Caco-2 (cell line): ENCODE data around the gene GLYATL1. TPM values are rescaled to one million over a fixed set of nuclear protein-coding genes. Genes with fewer than 3 reads are reported as not detected.

Experiments
- total RNA-seq: library from RNA; stranded (reverse); gene quantifications from 2 replicates; pipeline ENCODE4 v1.2.3, GENCODE V29; 2022

GLYATL1 gene
- total RNA-seq, 1 experiment from 2014 or later, result 4.0 TPM

Other genes with a start within 250 kb of the GLYATL1 start
- not detected in 2 replicates for gene GLYAT, start 207.5 kb upstream of the GLYATL1 start, total RNA-seq
- gene GLYATL2, start 94.8 kb upstream of the GLYATL1 start, total RNA-seq, result not detected in 2 replicates
- gene GLYATL1B, start 146.8 kb downstream of the GLYATL1 start, total RNA-seq, result not detected in 2 replicates
- 49.3 and 55.8 TPM in 2 replicates for gene FAM111B, start 167.7 kb downstream of the GLYATL1 start, total RNA-seq
- 76.1 and 78.8 TPM in 2 replicates for gene FAM111A, start 203.4 kb downstream of the GLYATL1 start, total RNA-seq
- gene DTX4, start 232.6 kb downstream of the GLYATL1 start, total RNA-seq, result 85.6 and 96.7 TPM in 2 replicates